Central memory CD4-positive, alpha-beta T cell (primary cell): Measurements from ENCODE around the gene SLC13A3.

Experiments
- DNase-seq: peaks from one replicate; pipeline ENCODE4 v3.0.0; 2022

The SLC13A3 gene

DNA sequence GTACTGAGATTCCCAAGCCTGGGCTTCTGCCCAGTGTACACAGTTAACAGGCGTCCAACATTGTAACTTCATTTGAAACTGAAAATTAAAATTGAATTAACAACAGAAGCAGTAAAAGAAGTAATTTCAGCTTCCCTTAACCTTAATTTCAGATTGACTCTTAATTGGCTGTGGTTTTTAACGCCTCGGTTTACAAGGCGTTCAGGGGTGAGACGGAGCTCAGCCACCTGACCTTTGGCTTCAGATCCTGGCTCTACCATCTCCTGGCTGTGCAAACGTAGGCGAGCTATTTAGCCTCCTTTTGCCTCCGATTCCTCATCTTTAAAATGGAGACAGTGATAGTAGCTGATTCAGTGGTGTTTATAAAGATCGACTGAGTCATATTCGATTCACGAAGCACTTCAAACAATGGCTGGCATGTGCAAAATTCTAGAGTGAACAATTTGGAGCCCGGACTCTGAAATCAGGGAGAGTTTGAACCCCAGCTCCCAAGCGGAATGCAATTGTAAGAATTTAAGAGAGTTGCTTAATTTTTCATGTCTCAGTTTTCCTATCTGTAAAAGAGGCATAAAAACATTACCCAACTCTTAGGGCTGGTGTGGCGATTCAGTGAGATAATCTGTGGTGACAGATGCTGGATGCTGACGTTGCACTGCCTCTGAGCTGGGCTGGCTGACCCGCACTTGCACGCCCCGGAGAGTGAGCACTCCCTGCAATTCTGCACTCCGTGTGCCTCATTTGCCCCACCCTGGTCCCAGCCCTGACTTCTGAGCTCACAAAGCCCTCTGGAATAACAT is 77.3 kb downstream of the SLC13A3 start:
- no peak for DNase-seq

DNA sequence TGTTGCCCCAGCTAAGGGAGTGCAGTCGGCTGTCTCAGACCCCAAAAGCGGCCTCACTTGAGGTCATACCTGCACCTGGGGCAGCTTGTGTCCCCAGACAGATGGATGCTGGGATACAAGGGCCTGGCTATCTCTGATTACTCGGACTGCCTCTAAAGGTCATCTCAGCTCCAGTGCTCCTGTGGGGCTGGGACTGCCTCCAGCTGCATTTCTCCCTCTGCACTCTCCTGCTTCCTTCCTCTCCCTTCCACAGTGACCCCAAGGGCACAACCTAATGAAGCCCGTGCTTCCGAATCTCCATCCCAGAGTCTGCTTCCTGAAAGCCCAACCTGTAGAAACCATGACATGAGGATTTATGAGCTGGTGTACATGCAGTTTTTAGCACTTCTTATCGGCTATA is 78.0 kb downstream of the SLC13A3 start:
- no peak for DNase-seq

DNA sequence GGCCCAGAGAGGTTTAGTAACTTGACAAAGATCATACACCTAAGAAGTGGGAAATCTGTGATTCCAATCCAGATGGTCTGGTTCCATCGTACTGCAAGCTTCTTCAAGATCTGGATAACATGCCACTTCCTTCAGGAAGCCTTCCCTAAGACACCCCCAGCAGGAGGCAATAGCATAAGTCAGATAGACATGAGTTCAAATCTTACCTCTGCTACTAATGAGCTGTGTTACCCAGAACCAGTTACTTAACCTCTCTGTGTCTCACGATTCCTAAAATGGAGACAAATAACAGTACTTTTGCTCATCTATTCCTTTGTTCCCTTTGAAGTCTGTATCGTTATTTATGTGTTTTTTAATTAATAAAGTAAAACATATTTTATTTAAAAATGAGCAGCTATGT is 78.5 kb downstream of the SLC13A3 start:
- no peak for DNase-seq

DNA sequence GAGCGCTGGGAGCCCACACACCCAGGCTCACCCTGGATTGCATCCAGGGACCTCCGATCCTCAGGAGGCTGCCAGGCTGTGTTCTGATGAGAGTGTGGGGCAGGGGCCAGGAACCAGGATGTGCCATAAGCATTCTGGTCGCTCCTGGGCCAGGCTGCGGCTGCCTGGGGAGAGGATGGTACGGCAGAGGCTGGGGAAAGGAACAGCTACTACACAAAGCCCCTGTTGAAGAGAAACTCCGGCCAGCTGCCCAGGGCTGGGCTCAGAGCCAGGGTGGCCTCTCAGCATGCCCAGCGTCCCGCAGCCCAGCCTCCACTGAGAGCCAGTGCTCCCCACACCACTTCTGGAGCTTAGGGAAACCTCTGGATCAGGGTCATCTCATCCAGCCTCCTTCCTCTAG is 79.1 kb downstream of the SLC13A3 start:
- no peak for DNase-seq

DNA sequence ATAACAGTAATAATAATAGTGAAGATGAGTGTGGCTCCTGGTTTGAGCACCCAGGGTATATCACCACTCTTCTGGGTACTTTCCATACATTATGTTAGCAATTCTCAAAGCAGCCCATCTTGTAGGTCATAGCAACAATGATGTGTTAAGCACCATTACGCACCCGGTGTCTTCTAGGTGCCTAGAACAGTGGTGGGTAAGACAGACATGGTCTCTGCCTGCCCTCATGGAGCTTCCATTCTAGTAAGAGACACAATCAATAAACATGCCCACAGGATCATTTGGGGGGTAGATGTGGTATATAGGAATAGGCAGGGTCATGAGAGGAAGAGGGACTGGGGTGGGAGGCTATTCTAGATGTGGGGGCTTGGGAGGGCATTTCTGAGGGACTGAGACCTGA is 79.8 kb downstream of the SLC13A3 start:
- DNase-seq = no peak

DNA sequence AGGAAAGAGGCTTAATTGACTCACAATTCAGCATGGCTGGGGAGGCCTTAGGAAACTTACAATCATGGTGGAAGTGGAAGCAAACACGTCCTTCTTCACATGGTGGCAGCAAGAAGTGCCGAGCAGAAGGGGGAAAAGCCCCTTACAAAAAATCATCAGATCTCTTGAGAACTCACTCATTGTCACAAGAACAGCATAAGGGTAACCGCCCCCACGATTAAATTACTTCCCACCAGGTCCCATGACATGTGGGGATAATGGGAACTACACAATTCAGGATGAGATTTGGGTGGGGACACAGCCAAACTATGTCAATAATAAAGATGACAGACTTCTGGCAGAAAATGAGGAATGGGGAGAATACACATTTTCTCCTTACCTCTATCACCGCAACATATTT is 80.3 kb downstream of the SLC13A3 start:
- DNase-seq = no peak

DNA sequence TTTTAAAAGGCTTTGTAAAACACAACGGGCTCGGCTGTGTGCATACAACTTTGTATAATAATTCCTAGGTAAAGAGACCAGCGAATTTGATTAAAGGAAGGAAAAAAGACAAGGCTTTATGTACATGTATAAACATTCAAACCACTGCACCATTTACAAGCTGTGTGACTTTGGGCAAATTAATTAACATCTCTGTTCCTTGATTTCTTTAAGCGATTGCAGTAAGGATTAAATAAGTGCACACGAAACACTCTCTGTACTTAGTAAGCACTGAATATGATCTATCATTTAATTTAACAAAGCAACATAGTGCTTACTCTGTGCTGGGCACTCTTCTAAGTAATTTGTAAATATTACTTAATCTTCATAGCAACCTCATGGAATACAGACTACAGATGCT is 81.3 kb downstream of the SLC13A3 start:
- DNase-seq = no peak

DNA sequence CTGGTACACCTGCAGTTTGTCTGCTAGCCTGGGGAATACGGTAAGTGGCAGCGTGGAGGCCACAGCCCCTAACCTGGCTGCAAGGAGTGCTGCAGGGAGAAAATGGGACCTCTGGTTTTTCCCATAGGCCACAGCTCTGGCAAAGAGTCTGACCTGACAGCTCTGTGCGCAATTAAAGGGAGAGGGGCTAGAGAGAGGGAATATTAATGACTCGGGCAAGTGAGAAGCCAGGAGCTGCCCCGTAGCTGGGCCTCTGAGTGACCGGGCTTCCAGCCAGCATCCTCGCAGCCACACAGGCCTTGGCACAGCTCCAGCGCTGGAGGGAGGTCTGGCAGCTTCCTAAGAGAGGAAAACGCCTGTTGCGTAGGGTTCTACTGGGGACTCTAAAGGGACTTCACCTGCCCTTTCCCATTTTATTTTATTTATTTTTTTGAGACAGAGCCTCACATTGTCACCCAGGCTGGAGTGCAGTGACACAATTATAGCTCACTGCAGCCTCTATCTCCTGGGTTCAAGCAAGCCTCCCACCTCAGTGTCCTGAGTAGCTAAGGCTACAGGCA is 82.6 kb downstream of the SLC13A3 start:
- no peak for DNase-seq

DNA sequence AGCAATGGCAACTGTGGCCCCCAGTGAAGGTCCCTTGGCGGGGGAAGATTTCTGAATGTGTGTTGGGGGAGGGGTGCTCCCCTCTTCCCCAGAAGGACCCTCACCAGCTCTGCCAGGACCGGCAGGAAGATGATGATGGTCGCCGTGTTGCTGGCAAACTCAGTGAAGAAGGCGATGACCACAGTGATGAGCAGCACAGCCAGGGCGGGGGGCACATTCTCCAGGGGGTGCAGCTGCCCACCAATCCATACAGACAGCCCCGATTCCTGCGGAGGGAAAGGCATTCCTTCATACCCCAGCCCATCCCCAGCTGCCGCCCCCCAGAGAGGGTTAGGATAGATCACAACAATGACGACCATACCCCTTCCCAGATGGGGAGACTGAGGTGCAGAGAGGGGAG is 85.1 kb downstream of the SLC13A3 start:
- DNase-seq = no peak

DNA sequence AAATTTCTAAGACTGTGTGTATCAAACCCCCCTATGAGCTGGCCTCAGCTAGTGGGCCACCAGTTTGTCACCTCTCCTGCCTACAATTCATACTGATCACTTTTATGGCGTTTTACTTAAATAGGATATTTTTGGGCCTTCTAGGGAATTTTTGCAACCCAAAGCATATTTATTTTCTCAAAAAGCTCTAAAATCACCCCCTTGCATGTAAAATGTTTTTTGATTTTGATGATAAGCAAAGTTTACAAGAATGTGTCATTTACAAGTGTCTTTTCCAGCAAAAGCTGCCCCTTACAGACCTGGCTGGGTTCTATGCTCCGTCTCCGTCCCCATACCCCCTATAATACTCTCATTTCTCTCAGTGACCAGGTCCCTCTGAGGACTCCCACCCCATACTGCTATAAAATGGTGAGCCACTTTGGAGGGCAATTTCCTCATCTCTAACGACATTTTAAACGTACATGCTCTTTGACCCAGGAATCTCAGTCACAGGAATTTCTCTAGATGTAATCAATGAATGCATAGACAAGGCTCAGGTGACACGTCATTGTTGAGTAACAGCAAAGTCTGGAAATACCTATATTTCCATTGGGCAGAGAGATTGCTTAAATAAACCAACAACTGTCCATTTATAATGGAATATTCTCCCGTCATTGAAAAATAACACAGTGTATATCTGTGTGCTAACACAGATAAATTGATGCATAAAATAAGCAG is 86.9 kb downstream of the SLC13A3 start:
- no peak for DNase-seq

DNA sequence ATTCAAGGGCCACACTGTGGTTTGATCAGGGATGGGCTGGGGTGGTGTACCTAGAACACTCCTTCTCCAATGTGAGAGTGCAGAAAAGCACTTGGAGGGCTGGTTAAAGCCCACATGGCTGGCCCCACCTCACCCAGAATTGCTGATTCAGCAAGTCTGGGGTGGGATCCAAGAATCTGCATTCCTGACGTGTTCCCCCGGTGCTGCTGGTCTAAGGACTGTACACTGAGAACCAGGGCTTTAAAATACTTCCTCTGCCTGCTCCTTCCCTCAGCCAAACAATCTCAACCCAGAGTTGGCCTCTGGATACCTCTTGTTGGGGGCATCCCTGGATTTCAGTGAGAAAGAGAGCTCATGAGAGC is 87.4 kb downstream of the SLC13A3 start:
- no peak for DNase-seq

DNA sequence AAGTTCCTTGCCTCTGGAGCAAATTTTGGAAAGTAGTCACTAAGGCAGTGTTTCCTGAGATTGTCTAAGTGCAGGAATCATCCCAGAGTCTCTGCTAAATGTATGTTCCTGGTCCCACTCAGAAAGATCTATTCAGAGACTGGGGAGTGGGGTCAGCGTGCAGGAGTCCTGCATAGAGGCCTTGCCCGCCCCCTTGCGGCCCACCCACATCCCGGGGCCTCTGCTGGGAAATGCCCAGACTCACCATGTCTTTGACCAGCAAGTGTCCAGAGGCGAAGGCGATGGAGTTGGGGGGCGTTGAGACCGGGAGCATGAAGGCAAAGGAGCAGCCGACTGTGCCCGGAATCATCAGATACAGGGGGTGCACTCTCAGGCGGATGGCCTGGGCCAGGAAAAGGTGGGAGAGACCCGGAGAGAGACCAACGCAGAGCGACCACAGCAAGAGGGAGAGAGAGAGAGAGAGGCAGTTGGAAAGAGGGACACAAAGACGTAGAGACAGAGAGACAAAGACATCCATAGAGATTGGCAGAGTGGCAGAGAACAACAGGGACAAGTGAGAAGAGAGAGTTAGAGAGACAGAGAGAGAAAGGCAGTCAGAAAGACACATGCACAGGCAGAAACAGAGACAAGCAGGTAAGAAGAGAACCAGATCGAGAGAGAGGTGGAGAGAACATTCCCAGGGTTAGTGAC is 87.9 kb downstream of the SLC13A3 start:
- no peak for DNase-seq

DNA sequence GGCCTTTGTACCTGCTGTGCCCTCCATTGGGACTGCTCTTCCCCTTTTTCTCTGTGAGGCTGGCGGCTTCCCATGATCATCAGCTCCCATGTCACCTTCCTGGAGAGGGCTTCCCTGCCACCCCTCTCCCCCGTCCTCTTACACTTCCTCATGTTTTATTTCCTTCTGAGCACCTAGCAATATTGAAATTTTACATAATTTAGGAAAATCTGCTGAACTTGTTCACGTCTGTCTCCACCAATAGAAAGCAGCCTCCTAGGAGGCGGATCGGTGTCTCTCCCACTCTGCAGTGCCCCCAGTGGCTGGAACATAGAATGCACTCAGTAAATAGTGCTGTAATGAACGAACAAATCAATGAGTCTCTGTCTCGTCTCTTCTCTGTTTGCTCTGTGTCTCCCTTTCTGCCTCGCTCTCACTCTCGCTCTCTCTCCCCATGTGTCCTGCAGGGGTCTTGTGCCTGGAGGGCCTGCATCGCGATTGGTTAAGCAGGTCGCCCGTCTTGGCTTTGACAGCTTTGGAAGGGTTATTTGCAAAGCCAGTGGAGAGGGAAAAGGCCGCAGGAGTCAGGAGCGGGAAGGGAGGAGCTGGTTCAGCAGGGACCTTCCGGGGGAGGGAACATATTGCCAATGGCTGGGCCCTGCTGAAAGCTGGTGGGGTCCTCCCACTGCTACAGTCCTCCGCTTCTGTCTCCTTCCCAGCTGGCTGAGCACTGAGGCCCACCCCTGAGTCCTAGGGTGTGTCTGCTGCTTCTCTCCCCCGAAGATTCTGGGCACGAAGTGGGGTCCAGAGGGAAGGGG is 88.7 kb downstream of the SLC13A3 start:
- DNase-seq = peak; percentile 9

DNA sequence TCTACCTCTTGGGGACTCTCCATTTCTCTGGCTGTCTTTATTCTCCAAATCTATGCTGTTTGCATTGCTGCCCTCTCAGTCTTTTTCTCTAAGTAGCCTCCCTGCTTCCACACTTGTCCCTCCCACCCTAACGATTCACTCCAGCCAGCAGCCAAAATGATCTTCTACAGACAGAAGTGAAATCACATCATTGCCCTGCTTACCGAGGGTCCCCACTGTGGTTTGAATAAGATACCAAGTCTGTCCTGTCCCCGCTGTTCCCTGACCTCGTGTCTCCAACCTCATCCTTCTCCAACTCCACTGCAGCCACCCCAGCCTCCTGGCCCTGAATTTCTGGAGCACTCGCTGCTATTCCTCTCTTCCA is 89.3 kb downstream of the SLC13A3 start:
- DNase-seq = no peak

DNA sequence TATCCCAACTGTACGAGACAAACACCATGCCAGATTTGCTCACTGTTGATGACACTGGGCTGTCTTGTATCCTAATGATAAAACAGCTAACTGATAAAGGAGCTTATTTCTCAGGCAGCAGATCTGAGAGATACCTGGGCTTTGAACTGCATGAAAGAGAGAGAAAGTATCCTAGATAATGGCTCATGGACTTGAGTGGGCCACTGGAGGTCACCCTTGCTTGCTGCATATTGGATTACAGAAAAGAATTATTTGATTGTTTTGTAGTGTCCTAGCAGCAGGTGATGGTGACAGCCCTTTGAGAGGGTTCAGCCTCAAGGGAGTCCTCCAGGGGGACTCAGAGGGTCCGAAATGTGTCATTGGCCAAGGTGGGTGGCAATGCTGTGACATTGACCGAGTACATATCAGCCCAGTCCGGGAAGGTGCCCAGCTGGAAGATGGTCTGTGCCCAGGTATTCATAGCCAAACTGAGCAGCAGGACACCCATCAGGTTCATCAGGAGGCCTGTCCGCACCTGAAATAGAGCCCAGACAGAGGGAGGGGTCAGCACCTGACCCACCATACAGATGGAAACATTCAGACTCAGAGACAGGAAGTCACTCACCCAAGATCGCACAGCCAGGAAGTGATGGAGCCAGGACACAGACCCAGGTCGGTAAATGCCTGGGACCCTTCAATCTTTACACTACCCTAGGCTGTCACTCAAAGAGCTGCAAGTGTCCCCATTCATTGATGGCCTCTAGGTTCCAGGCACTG is 91.4 kb downstream of the SLC13A3 start:
- no peak for DNase-seq

DNA sequence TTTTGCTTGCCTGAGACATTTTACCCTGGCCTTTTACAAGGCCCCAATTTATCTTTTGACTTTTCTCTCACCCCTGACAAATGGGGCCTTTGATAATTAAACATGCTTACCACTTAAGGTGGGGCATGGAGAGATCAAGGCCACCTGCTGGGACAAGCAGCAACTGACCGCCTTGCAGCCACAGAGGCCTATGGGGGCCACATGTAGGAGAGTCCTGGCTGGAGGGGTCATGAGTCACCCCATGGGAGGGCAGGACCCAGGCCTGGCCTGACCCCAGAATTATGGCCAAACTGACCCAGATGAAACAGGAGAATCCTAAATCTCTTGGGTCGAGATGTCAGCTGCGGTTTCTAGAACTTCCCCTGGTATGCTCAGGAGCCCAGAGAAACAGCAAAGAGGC is 92.3 kb downstream of the SLC13A3 start:
- DNase-seq = no peak

DNA sequence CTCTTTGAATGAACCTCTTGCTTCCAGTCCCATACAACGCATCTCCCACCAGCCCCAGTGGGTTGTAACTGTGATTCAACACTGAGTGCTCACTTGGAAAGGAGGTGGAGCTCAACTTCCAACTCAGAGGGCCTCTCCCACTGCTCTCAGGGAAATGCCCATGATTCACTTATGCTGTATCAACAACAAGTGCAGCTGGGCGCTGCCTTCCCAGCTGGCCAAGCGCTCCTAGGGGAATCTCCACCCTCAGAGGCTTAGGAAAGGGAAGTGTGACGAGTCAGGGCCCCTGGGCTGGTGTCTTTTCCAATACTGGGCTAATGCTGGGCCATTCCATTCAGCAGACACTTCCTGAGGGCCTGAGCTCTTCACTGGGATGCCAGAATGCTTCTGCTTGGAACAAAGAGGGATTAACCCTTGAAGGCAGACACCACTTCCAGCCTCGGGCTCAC is 92.7 kb downstream of the SLC13A3 start:
- DNase-seq = no peak

DNA sequence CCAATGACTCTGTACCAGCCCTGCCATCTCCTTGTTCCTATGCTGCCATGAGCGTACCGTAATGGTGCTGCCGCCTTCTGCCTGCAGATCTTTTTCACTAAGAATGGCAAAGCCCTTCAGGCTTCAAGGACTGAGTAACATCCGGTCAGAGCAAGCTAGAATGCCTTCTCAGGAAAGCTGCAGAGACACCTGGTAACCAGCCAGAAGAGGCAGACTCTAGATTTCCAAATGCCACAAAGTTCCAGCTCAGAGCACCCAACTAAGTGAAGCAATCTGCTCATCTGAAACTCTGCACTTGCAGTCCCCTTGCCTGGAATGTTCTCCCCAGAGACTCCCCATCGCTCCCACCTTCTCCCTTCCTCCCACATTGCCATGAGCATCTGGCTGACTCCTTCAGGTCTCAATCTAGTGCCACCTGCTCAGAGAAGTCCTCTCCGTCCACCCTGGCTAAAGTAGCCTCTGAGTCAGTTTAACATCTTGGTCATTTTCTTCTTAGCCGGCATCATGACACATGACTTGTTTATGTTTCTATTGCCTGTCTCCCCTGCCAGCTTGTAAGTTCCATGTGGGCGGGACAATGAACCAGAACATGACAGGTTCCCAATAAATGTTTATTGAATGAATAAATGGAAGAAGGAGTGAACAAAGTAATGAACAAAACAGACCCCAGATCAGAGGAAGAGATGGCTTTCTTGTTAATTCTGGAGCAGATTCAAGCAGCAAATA is 93.9 kb downstream of the SLC13A3 start:
- no peak for DNase-seq

DNA sequence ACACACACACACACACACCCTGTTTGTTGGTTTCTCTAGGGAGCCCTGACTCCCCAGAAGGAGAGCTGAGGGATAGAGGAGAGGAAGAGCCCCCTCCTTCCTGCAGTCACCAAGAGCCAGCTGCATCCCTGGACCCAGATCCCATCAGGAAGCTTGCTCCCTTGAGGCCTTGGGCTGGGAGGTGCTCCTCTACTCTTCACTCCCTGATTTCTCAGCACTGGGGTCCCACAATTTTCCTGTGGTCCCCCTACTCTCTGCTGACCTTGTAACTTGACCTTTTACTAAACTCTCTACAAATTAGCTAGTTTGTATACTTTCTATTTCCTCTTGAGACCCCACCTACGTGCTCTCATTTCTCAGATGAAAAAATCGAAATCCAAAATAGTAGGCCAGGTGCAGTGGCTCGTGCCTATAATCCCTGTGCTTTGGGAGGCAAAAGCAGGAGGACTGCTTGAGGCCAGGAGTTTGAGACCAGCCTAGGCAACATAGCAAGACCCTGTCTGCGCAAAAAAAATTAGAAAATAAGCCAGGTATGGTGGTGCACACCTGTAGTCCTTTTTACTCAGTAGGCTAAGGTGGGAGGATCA is 95.8 kb downstream of the SLC13A3 start:
- no peak for DNase-seq

DNA sequence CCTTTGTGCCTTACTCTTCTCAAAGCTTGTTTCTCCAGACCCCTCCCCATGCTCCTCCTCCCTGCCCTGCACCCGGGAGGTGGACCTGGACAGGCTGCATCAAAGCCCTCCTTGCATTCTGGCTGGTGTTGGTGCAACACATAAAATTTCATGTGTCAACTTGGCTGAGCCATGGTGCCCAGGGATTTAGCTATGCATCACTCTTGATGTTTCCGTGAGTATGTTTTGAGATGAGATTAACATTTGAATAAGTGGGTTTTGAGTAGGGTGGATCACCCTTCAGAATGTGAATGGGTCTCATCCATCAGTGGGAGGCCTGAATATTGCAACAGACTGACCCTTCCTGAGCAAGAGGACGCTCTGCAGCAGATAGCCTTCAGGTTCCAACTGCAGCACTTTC is 96.4 kb downstream of the SLC13A3 start:
- no peak for DNase-seq

DNA sequence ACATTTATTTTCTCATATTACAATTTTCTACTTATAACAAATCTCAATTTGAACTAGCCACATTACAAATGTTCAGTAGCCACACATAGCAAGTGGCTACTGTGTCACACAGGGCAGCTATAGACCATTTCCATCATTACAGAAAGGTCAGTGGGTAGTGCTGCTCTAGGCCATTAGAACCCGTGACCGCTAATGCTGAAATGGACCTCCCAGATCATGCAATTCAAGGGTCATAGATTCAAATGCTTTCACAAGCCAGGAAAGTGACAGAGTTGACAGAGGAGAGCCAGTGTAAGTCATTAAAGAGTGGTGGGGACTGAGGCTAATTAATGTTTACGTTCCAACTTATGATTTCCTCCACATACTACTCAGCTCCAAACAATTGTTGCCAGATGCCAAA is 97.3 kb downstream of the SLC13A3 start:
- no peak for DNase-seq
